Measurements from ENCODE around the gene PCDH1.
"Not testable (repeated sequence)": the region's sequence is repeated elsewhere in the genome, so short reads cannot be mapped to it uniquely, and the experiment has no call there.

PCDH1 gene

GRCh38 chr5:141878186-141878710 is at the start of gene PCDH1:
Gene PCDH1 (minus strand): TSS chr5:141878410. CDS start chr5:141878262, 148 bp downstream.
- FAIRE-seq, result no peak

- FAIRE-seq, result no peak
Observed at GRCh38 chr5:141926434-141926833, 48.2 kb upstream of the PCDH1 start.

GRCh38 chr5:141923448-141924313 is 45.5 kb upstream of the PCDH1 start, which contains the start of gene DELE1:
Gene DELE1 (plus strand): TSS chr5:141923871. CDS start chr5:141923942, 71 bp downstream.
- no peak for FAIRE-seq

- FAIRE-seq, result not testable (repeated sequence)
Observed at GRCh38 chr5:141922827-141923447, 44.7 kb upstream of the PCDH1 start.

GRCh38 chr5:141920771-141921170 is 42.6 kb upstream of the PCDH1 start:
- FAIRE-seq, result no peak

GRCh38 chr5:141919218-141920119 is 41.3 kb upstream of the PCDH1 start:
- no peak for FAIRE-seq

GRCh38 chr5:141917760-141918159 is 39.5 kb upstream of the PCDH1 start:
- FAIRE-seq, result no peak

- FAIRE-seq, result no peak
Observed at GRCh38 chr5:141916522-141916921, 38.3 kb upstream of the PCDH1 start.

- FAIRE-seq, result no peak
Observed at GRCh38 chr5:141915881-141916336, 37.7 kb upstream of the PCDH1 start.

- no peak for FAIRE-seq
Observed at GRCh38 chr5:141914797-141915196, 36.6 kb upstream of the PCDH1 start.

- no peak for FAIRE-seq
Observed at GRCh38 chr5:141914199-141914743, 36.1 kb upstream of the PCDH1 start.

GRCh38 chr5:141913560-141914198 is 35.5 kb upstream of the PCDH1 start:
- FAIRE-seq, result no peak

- FAIRE-seq, result no peak
Observed at GRCh38 chr5:141910271-141910673, 32.1 kb upstream of the PCDH1 start.

- FAIRE-seq, result no peak
Observed at GRCh38 chr5:141909212-141909611, 31.0 kb upstream of the PCDH1 start.

- FAIRE-seq, result no peak
Observed at GRCh38 chr5:141908796-141909195, 30.6 kb upstream of the PCDH1 start.

GRCh38 chr5:141906972-141907371 is 28.8 kb upstream of the PCDH1 start:
- FAIRE-seq, result no peak

- FAIRE-seq, result no peak
Observed at GRCh38 chr5:141906517-141906916, 28.3 kb upstream of the PCDH1 start.

- no peak for FAIRE-seq
Observed at GRCh38 chr5:141904551-141904950, 26.3 kb upstream of the PCDH1 start.

- no peak for FAIRE-seq
Observed at GRCh38 chr5:141903261-141903660, 25.1 kb upstream of the PCDH1 start.

GRCh38 chr5:141902015-141902814 is 24.0 kb upstream of the PCDH1 start:
- no peak for FAIRE-seq
